Sigmoid colon (tissue), 7 donors: ENCODE results near the gene ZSWIM6. TPM values are rescaled to one million over a fixed set of nuclear protein-coding genes. Genes with fewer than 3 reads are reported as not detected.

Experiments
- polyA plus RNA-seq, 3 donors: library from polyadenylated mRNA; stranded (reverse); fragments of 200-250 nt; gene quantifications; one replicate each; pipeline ENCODE4 v1.2.3, GENCODE V29; 2013
- total RNA-seq, 4 donors: library from RNA; depleted of rRNA; stranded (reverse); fragments of >200 nt; gene quantifications; one replicate each; pipeline ENCODE4 v1.1.0, GENCODE V29; 2016
- donor health status: healthy with polysubstance abuse.
- donor health status: Bipolar disorder and iron deficiency.
- donor health status: healthy.

The ZSWIM6 gene
- total and polyA plus RNA-seq, 7 donors = 4.2 to 17.7 (median 11.3) TPM

Other genes starting within 250 kb of the ZSWIM6 start
- 10 to 100 TPM; 12.2 to 35.0 (median 21.2) TPM for gene SMIM15, start 169.8 kb upstream of the ZSWIM6 start, total RNA-seq
- 10 to 100 TPM; 43.3 to 77.0 (median 48.6) TPM for gene SMIM15, start 169.8 kb upstream of the ZSWIM6 start, polyA plus RNA-seq